GM23338 (cell line): ENCODE data around the gene ATP5ME. TPM values are rescaled to one million over a fixed set of nuclear protein-coding genes. Genes with fewer than 3 reads are reported as not detected.
"Not testable (repeated sequence)": the region's sequence is repeated elsewhere in the genome, so short reads cannot be mapped to it uniquely, and the experiment has no call there.

Source experiments
- ATAC-seq: fragments of 200-7000 bp; cut with Tn5 transposase; 3 replicates; pipeline ENCODE4 v1.9.1; 2020
- DNase-seq: peaks from one replicate; pipeline ENCODE4 v3.0.0-alpha.2; 2015; ENCODE audit warnings: low spot score
- H2AFZ ChIP-seq: fragments of 200-600 bp; sonication (generic); 2 replicates; pipeline ENCODE4 v1.8.0; 2016; ENCODE audit warnings: antibody characterized with exemption, mild to moderate bottlenecking, moderate library complexity
- H3F3A ChIP-seq: fragments of 200-600 bp; sonication (generic); replicated peaks from 2 replicates; pipeline ENCODE4 v1.8.0; 2017; ENCODE audit warnings: antibody characterized with exemption, mixed run types, low read depth
- H3K27ac ChIP-seq: fragments of 200-600 bp; sonication (generic); 2 replicates; pipeline ENCODE4 v1.6.1; 2016; ENCODE audit warnings: low read depth
- H3K27me3 ChIP-seq: fragments of 200-600 bp; sonication (generic); 2 replicates; pipeline ENCODE4 v1.8.0; 2016; ENCODE audit warnings: mild to moderate bottlenecking, mixed run types, moderate library complexity; ENCODE audit not compliant: insufficient read depth
- H3K36me3 ChIP-seq: fragments of 200-600 bp; sonication (generic); 2 replicates; pipeline ENCODE4 v1.8.0; 2016; ENCODE audit warnings: mild to moderate bottlenecking; ENCODE audit not compliant: insufficient read depth
- H3K4me1 ChIP-seq: fragments of 200-600 bp; sonication (generic); 2 replicates; pipeline ENCODE4 v1.8.0; 2016; ENCODE audit warnings: mild to moderate bottlenecking, moderate library complexity; ENCODE audit not compliant: insufficient read depth
- H3K4me2 ChIP-seq: fragments of 200-600 bp; sonication (generic); 2 replicates; pipeline ENCODE4 v1.7.1; 2017; ENCODE audit warnings: mixed run types
- H3K4me3 ChIP-seq: fragments of 200-600 bp; sonication (generic); 2 replicates; pipeline ENCODE4 v1.6.1; 2016; ENCODE audit warnings: mixed run types
- H3K79me2 ChIP-seq: fragments of 200-600 bp; sonication (generic); replicated peaks from 2 replicates; pipeline ENCODE4 v1.8.0; 2017; ENCODE audit warnings: mild to moderate bottlenecking; ENCODE audit not compliant: insufficient read depth
- H3K9me2 ChIP-seq: fragments of 200-600 bp; sonication (generic); 2 replicates; pipeline ENCODE4 v1.8.0; 2017; ENCODE audit not compliant: insufficient read depth
- H4K20me1 ChIP-seq: fragments of 200-600 bp; sonication (generic); replicated peaks from 2 replicates; pipeline ENCODE4 v1.8.0; 2017; ENCODE audit warnings: mild to moderate bottlenecking; ENCODE audit not compliant: insufficient read depth
- H3K27ac Mint-ChIP-seq: 2 replicates; pipeline ENCODE4 v1.8.0; 2020; ENCODE audit warnings: inconsistent platforms, mild to moderate bottlenecking, moderate library complexity, mixed read lengths
- H3K27me3 Mint-ChIP-seq: 3 replicates; pipeline ENCODE4 v1.8.0; 2022; ENCODE audit warnings: low read depth, mild to moderate bottlenecking, moderate library complexity, mixed read lengths, inconsistent platforms; ENCODE audit not compliant: insufficient read depth, poor library complexity
- H3K36me3 Mint-ChIP-seq: 3 replicates; pipeline ENCODE4 v1.8.0; 2021; ENCODE audit warnings: low read depth, mild to moderate bottlenecking, inconsistent platforms, moderate library complexity, mixed read lengths
- H3K4me1 Mint-ChIP-seq: 3 replicates; pipeline ENCODE4 v1.8.0; 2020; ENCODE audit warnings: mild to moderate bottlenecking, inconsistent platforms, mixed read lengths
- H3K4me3 Mint-ChIP-seq: 3 replicates; pipeline ENCODE4 v1.8.0; 2021; ENCODE audit warnings: moderate library complexity, mild to moderate bottlenecking, inconsistent platforms, mixed read lengths
- H3K9me3 Mint-ChIP-seq: 3 replicates; pipeline ENCODE4 v1.8.0; 2020; ENCODE audit warnings: moderate library complexity, mild to moderate bottlenecking, inconsistent platforms, mixed read lengths
- ETS1 ChIP-seq: IDR thresholded peaks from 2 replicates; pipeline ENCODE4 v1.6.1; 2016; ENCODE audit warnings: antibody characterized with exemption
- EZH2phosphoT487 ChIP-seq: fragments of 200-600 bp; sonication (generic); IDR thresholded peaks from one replicate; pipeline ENCODE4 v1.8.1; 2018; ENCODE audit warnings: antibody characterized with exemption; ENCODE audit not compliant: unreplicated experiment
- polyA plus RNA-seq: library from polyadenylated mRNA; unstranded; fragments of >200 nt; fragmentation: Nextera tagmentation; extraction: Ambion mirVana; gene quantifications from 2 replicates; pipeline ENCODE4 v1.2.1, GENCODE V29; 2016
- total RNA-seq: library from RNA; depleted of rRNA; stranded (reverse); fragments of >200 nt; shearing (Covaris generic); gene quantifications from 2 replicates; pipeline ENCODE4 v1.2.3, GENCODE V29; 2014
- TF ChIP-seq, protein P1 (sequence below): IDR thresholded peaks from one replicate; pipeline ENCODE4 v1.6.1; 2018; ENCODE audit warnings: antibody characterized with exemption; ENCODE audit not compliant: unreplicated experiment

Gene ATP5ME
- total and polyA plus RNA-seq, 2 experiments from 2014 or later: 60.5 to 2,021 TPM

DNA sequence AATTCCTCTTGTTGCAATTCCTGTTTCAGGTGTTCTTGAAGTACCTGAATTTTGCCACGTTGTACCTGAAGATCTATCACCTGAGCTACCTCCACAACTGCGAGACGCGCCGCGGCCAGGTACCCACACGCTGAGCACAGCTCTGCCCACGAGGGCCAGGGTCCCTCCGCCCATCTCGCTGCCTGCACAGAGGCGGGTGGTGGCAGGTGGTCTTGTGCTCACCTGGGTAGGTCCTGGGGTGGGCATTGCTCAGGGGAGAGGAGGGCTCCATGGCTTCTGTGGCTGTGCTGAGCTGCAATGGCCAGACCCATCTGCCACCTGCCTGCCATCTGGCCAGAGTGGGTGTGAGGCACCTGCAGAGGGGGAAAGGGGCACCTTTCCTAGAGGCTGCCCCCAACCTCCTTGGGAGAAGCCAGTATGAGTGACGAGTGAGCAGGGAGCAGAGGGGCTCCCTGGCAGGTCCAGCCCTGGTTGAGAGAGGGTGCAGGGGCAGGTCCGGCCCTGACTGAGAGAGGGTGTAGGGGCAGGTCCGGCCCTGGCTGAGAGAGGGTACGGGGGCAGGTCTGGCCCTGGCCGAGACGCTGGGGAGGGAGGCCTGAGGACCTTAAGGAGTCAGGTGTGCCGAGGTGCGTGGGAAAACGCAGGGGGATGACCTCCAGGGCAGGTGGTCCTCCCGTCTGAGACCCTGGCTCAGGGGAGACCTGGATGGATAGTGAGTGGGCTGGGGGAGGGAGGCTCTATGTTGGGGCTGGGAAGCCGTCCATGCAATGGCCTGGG is 38.0 kb downstream of the ATP5ME start (continued):
- no peak for TF ChIP-seq ETS1
- TF ChIP-seq EZH2phosphoT487: no peak

DNA sequence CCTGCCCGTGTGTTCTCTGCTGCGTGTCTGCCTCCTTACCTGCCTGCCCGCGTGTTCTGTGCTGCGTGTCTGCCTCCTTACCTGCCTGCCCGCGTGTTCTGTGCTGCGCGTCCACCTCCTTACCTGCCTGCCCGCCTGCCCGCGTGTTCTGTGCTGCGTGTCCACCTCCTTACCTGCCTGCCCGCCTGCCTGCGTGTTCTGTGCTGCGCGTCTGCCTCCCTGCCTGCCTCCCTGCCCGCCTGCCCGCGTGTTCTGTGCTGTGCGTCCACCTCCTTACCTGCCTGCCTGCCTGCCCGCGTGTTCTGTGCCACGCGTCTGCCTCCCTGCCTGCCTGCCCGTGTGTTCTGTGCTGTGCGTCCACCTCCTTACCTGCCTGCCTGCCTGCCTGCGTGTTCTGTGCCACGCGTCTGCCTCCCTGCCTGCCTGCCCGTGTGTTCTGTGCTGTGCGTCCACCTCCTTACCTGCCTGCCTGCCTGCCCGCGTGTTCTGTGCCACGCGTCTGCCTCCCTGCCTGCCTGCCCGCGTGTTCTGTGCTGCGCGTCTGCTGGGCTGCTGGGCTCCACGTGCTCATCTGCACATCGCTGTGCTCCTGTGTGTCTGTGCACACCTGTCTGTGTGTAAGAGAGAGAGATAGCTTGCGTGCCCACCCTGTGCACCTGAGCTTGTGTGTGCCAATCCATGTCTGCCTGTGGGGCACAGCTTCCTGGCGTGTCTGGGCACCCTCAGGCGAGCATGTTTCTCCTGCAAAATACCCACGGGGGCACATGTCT is 38.8 kb downstream of the ATP5ME start:
- not testable (repeated sequence) for H3K79me2 ChIP-seq, H3K36me3 ChIP-seq, H3K4me2 ChIP-seq, H3K27me3 ChIP-seq, H3K4me3 ChIP-seq, H3K9me2 ChIP-seq, DNase-seq, H4K20me1 ChIP-seq, H3F3A ChIP-seq, H3K27ac ChIP-seq, H3K4me1 Mint-ChIP-seq, H3K4me1 ChIP-seq, H3K27ac Mint-ChIP-seq, H2AFZ ChIP-seq, ATAC-seq, H3K36me3 Mint-ChIP-seq, H3K4me3 Mint-ChIP-seq
- peaks cover 17% of the 10 kb centered on the region for H3K27me3 Mint-ChIP-seq
- H3K9me3 Mint-ChIP-seq: peaks cover 23% of the 10 kb centered on the region

DNA sequence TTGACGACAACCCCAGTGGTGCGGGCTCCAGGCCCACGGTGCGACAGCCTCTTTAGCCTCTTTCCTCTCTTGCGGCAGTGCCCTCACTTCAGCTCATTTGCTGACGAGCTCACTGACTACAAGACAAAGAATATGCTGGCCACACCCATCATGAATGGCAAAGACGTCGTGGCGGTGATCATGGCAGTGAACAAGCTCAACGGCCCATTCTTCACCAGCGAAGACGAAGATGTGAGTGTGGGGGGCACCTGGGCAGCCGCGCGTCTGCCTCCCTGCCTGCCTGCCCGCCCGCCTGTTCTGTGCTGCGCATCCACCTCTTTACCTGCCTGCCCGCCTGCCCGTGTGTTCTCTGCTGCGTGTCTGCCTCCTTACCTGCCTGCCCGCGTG is 39.5 kb downstream of the ATP5ME start:
- Histone ChIP-seq H3K36me3 (no peaks in the 10 kb centered on the region), H3K4me3 (no peak overlapping the region), H3K4me2 (no peak overlapping the region), H3F3A (no peaks in the 10 kb centered on the region), H3K27ac (no peak overlapping the region), H2AFZ (no peak overlapping the region), H3K4me1 (no peaks in the 10 kb centered on the region), H3K9me2 (no peaks in the 10 kb centered on the region), H4K20me1 (no peaks in the 10 kb centered on the region), H3K27me3 (no peaks in the 10 kb centered on the region), H3K79me2 (no peaks in the 10 kb centered on the region)
- DNase-seq (no peak), ATAC-seq (no peak)
- H3K27me3 Mint-ChIP-seq: peaks cover 18% of the 10 kb centered on the region
- no peaks in the 10 kb centered on the region; the same call in 2 of the 3 replicates for H3K4me1 Mint-ChIP-seq
- H3K27ac Mint-ChIP-seq: no peak overlapping the region
- peaks cover 8% of the 10 kb centered on the region; the same call in 1 of the 3 replicates for H3K36me3 Mint-ChIP-seq
- H3K9me3 Mint-ChIP-seq: peaks cover 23% of the 10 kb centered on the region
- TF ChIP-seq, protein P1, sequence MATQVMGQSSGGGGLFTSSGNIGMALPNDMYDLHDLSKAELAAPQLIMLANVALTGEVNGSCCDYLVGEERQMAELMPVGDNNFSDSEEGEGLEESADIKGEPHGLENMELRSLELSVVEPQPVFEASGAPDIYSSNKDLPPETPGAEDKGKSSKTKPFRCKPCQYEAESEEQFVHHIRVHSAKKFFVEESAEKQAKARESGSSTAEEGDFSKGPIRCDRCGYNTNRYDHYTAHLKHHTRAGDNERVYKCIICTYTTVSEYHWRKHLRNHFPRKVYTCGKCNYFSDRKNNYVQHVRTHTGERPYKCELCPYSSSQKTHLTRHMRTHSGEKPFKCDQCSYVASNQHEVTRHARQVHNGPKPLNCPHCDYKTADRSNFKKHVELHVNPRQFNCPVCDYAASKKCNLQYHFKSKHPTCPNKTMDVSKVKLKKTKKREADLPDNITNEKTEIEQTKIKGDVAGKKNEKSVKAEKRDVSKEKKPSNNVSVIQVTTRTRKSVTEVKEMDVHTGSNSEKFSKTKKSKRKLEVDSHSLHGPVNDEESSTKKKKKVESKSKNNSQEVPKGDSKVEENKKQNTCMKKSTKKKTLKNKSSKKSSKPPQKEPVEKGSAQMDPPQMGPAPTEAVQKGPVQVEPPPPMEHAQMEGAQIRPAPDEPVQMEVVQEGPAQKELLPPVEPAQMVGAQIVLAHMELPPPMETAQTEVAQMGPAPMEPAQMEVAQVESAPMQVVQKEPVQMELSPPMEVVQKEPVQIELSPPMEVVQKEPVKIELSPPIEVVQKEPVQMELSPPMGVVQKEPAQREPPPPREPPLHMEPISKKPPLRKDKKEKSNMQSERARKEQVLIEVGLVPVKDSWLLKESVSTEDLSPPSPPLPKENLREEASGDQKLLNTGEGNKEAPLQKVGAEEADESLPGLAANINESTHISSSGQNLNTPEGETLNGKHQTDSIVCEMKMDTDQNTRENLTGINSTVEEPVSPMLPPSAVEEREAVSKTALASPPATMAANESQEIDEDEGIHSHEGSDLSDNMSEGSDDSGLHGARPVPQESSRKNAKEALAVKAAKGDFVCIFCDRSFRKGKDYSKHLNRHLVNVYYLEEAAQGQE: no peak
- H3K4me3 Mint-ChIP-seq: no peak overlapping the region
